Stimulated activated CD4-positive, alpha-beta T cell treated with anti-CD3 and anti-CD28 coated beads, Interleukin-12 subunit alpha, Interleukin-12 subunit beta, amount 100 ng/mL, for 24 hours (primary cell): ENCODE measurements around the gene ACVR1B.

Experiments
- DNase-seq, 2 experiments: peaks; one replicate each; pipeline ENCODE4 v3.0.0-alpha.2; 2020; ENCODE audit warnings: low read depth in 2 of 2

The ACVR1B gene

GRCh38 chr12:52020539-52021336 is 69.2 kb downstream of the ACVR1B start:
- DNase-seq, result peak in 1 of 2 experiments; percentile 51

GRCh38 chr12:52022841-52023181 is 71.3 kb downstream of the ACVR1B start:
- DNase-seq, result no peak

- peak; percentile 81 to 95 for DNase-seq
These were observed 71.9 kb downstream of the ACVR1B start for GRCh38 chr12:52023182-52023975.

GRCh38 chr12:52023976-52024688 is 72.6 kb downstream of the ACVR1B start:
- DNase-seq, result no peak

GRCh38 chr12:52024845-52025230 is 73.3 kb downstream of the ACVR1B start:
- DNase-seq, result peak in 1 of 2 experiments; percentile 53

- no peak for DNase-seq
These were observed 74.8 kb downstream of the ACVR1B start for GRCh38 chr12:52026263-52026662.

GRCh38 chr12:52027085-52027843 is 75.8 kb downstream of the ACVR1B start:
- DNase-seq, result no peak

- DNase-seq, result no peak
These were observed 78.2 kb downstream of the ACVR1B start for GRCh38 chr12:52029685-52030084.

GRCh38 chr12:52032446-52032803 is 80.9 kb downstream of the ACVR1B start:
- DNase-seq, result no peak

- DNase-seq, result peak; percentile 79 to 90
These were observed 81.4 kb downstream of the ACVR1B start for GRCh38 chr12:52032804-52033445.

GRCh38 chr12:52033446-52034140 is 82.1 kb downstream of the ACVR1B start:
- DNase-seq, result no peak

GRCh38 chr12:52035190-52035589 is 83.7 kb downstream of the ACVR1B start:
- DNase-seq, result no peak

- no peak for DNase-seq
These were observed 84.4 kb downstream of the ACVR1B start for GRCh38 chr12:52035926-52036325.

- DNase-seq, result peak; percentile 49 to 73
These were observed 85.2 kb downstream of the ACVR1B start for GRCh38 chr12:52036587-52037171.

GRCh38 chr12:52037248-52037861 is 85.9 kb downstream of the ACVR1B start:
- no peak for DNase-seq

GRCh38 chr12:52038447-52038846 is 86.9 kb downstream of the ACVR1B start:
- DNase-seq, result no peak

- no peak for DNase-seq
These were observed 89.5 kb downstream of the ACVR1B start for GRCh38 chr12:52041035-52041434.

- no peak for DNase-seq
These were observed 90.2 kb downstream of the ACVR1B start for GRCh38 chr12:52041695-52042123.

- no peak for DNase-seq
These were observed 91.3 kb downstream of the ACVR1B start for GRCh38 chr12:52042706-52043385.
